Bronchus fibroblast of lung (primary cell): ENCODE results near the gene PPFIA2. TPM values are rescaled to one million over a fixed set of nuclear protein-coding genes. Genes with fewer than 3 reads are reported as not detected.

Experiments used
- total RNA-seq: library from RNA; depleted of rRNA; stranded (reverse); fragments of >200 nt; gene quantifications from 2 replicates; pipeline ENCODE4 v1.2.3, GENCODE V29; 2015

The PPFIA2 gene
- total RNA-seq = 0.67 and 2.4 TPM in 2 replicates

DNA sequence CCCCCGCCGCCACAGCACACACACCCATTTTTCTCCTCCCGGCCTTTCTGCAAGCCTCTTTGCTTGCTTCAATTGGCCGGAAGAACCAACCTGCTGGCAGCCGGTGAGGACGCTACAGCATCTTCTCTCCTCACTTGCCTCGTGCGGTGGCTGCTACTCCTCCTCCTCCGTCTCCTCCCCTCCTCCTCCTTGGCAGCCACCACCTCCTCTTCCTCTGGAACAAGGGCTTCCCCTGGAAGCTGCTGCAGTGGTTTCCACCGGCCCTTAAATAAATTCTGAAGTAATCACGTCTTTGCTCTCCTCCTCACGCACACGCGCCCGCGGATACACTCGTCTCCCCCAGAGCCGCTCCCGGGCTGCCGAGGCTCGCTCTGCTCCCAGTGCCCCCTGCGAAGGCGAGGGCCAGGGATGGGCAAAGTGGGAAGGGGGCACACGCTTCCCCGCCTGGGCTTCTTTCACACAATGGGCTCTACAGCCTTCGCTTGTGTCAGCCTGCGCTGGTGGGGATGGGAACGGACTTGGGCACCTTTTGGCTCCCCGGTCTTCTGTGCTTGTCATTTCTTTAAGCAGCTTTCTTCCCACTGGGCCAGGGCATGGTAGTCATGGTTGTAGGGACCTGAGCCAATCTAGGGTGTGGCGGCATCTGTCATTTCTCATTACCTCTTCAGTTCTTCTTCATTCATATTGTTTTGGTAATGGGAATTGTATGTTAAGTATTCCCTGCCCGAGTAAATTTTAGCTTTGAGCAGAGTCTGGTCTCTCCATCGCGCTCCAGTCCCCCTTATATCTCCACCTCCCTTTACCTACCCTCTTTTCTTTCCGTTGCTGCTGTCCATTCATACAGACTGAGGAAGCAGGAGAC lies at the start of gene PPFIA2:
TSS of gene PPFIA2 (minus strand) at position 161 of the 862 bp plus-strand sequence.

